ENCODE measurements around the gene KRT86.
A peak's percentile ranks its signal among the peaks of the same experiment; 100 is the strongest.
"Not testable (repeated sequence)": the region's sequence is repeated elsewhere in the genome, so short reads cannot be mapped to it uniquely, and the experiment has no call there.

Gene KRT86

DNA sequence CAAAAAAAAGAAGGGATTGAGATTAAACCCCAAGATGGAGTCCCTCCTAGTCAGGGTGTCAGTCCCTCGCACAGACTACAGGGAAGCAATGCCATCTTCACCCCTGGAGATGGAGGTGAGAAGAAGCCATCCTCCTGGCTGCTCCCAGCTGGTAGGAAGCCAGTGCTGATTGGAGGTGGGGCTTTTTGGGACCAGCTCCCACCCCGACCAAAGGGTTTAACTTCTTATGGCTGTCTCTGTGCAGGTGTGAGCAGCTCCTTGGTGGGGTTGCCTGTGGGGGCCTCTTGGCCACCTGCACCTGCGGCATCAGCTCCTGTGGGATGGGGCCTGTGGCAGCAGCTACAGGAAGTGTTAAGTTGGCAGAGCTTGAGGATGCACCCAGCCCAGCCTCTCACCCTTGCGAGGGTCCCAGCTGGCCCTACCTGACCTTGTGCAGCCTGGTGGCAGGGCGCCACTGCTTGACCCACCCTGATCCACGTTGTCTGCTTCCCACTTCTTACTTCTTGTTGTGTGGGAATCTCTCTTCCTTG is 3.8 kb upstream of the KRT86 start:
- DNase-seq: no peak

DNA sequence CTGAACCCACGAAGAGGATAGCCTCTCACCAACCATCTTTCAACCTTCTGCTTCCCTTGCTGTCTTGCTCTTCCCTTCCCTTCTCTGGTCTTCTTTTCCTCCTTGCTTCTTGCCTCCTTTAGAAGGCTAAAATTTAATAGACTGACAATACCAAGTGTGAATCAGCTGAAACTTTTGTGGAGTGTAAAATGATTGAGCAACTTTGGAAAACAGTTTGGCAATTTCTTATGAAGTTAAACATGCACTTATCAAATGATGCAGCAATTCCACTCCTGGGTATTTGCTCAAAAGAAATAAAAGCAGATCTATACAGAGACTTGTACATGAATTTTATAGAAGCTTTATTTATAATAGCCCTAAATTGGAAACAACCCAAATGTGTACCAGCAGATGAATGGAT is 3.3 kb upstream of the KRT86 start:
- DNase-seq: no peak

GRCh38 chr12:52275686-52276085 is 1.2 kb downstream of the KRT86 start:
- no peak for DNase-seq

DNA sequence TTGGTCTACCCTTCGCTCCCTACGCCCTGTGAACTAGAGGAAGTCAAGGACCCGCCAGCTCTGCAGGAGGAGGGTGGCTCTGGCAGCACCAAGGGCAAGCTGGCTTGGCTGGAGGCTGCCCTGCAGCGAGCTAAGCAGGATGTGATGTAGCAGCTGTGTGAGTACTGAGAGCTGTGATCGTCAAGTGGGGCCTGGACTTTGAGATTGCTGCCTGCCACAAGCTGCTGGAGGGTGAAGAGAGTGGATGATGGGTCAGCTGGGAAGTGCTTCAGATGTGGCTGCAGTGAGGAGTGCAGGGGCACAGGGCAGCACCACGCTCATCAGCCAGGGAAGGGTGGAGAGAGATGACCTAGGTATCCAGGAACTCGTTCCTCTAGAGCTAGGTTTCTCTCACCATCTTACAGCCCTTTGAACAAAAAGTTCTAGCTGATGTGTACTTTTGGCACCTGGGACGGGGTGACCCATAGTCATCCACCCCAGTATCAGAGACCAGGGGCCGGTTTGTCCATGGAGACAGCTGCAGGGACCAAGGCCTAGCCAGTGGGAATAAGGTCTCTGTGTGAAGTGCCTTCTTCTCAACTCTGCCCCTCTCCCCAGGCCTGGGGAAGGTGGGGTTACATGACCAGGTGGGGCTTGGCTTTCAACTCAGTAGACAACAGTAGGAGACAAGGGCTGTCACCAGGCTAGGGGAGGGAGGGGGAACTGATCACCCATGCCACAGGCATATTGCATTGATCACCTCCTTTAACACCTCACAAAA is 3.2 kb downstream of the KRT86 start:
- no peak for DNase-seq

DNA sequence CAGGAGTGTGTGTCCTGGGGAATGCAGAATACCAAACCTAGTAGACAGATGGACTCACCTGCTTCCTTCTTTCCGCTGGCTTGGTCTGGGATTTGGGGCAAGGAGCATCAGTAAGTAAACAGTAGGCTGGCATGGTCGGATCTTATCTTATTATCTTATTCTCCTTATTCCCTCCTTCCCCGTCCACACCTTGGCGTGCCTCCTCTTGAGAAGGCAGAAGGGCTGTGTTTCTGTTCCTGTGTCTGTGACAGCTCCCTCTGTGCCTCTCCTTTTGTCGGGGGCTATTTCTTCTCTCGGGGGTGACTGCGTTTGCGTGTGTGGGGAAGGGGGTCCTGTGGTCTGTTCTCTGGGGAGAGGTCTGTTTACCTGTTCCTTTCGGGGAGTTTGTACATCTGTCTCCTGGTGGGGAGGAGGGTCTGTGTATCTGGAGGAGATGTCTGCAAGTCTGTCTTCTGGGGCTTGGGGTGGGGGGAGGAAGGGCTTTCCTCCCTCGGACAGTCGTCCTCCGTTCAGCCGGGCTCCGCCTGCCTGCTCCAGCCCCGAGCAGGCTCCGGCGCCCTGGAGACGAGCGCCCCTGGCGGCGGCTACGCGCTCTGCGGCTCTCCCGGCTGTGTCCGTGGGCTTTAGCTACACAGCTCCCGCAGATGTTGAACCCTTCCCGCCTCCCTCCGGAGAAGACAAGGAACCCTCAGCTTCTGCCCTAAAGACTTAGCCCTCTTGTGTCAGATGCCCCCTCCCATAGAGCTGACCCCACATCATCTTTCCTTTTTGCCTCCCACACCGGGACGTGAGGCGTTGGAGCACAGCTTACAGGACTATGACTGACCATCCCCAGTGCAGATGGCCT is 4.4 kb downstream of the KRT86 start:
- peak; percentile 86 for DNase-seq

DNA sequence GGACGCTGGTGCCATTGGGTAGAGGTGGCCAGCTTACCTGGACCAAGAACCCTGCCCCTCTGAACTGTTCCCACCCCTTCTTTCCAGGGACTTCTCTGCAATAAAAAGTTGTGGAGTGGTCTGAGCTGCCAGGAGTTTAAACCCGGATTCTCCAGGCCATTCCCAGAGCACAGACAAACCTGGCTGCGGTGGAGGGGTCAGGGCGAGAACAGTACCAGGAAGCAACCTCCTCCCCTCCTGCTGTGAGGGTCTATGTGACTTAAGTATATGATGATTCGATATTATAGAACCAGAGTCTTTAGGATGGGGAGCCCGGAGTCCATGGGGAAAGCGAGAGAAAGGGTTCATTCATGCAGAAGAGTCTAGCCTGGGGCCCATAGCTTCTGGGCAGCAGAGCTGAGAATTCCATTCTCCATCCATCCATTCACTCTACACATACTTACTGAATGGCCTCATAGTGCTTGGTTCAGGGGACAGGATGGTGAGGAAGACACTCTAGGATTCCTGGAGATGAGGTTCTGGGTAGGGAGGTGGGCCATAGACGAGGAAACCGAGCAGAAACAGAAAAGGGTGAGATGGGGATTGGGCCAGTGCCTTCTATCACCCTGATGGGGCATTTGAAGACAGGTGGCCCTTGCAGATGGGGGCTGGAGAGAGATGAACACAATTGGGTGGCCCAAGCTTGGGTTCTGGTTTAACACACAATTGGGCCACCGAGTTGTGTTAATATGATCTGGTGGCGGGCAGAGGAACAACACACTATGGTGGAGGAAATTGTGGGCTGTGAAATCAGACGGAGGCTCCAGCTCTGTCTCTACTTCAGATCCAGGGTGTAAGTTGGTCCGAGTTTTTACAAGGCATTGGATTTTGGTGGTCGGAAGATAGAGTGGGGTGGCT is 5.2 kb downstream of the KRT86 start:
- DNase-seq: no peak

DNA sequence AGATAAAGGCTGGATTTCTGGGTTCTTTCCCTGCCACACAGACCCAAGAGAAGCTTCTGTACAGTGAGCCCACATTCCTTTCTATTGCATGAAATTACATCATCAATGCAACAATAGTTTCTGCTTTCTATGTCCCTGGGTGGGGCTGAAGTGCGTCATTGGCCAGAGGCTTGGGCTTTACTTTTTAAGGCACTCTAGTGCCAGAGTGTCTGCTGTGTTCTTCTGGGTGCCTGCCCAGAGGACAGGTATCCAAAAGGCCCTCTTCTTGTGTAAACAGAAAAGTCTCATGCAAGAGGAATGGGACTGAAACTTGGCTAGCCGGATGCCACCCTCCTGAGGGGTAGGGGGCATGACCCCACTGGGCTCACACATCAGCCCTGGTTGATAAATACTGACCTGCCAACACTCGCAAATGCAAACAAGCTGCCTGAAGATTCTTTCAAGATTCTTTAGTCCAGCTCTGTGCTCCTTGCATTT is 5.9 kb downstream of the KRT86 start:
- no peak for DNase-seq

DNA sequence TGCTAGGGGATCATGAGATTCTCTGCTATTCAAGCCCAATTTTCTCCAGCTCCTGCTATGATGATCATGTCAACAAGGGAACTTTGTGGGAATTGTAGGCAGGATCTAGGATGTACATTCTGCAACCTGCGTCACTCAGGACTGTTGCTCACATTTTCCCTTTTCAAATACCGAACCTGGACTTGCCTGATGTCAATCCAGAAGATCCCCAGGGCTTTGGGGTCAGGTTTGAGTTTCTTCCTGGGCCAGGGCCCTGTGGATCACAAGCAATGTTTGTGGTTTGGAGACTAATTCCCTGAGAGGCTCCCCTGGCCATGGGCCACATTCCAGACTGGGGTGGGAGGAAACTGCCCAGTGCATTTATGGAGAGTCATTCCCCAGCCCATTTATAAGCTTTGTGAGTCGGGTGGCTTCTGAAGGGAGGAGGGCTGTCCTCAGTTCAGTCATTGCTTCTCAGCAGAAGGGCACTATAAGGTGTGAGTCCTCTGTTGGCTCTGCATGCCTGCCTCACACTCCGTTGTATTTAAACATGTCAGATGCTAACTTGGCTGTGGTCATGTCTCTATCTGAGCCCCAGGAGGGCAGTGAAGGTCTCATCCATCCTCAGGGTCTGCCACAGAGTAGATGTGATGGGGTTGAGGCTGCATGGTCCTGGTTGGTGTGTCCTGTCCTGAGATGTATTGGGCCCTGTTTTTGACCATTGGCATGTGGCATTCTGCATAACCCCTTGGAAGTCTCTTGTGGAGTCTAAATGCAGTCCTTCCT is 6.5 kb downstream of the KRT86 start:
- no peak for DNase-seq

DNA sequence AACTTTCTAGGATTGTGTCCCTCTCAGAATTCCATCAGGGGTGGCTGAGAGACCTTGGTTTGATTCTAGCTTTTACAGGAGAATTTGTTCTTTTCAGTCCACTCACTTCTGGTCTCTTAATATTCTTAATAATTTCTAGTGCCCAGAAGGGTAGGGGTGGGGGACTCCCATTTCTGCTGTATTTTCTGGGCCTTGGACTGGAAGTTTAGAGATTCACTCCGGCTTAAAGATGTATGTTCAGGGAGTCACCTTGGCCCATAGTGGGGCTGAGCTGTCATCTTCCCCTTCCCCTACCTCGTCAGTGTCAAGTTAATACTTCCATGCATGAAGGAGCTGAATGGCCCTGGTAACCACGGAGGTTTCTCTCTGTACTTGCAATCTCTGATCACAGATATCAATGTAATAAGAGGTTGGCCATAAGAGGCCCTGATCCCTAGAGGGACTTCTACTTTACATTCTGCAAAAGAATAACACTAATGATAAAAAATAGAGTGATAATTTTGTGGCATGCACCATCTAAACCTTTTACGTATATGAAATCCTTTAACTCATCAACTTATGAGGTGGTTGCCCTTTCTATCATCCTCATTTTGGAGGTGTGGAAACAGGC is 10.2 kb downstream of the KRT86 start:
- no peak for DNase-seq

DNA sequence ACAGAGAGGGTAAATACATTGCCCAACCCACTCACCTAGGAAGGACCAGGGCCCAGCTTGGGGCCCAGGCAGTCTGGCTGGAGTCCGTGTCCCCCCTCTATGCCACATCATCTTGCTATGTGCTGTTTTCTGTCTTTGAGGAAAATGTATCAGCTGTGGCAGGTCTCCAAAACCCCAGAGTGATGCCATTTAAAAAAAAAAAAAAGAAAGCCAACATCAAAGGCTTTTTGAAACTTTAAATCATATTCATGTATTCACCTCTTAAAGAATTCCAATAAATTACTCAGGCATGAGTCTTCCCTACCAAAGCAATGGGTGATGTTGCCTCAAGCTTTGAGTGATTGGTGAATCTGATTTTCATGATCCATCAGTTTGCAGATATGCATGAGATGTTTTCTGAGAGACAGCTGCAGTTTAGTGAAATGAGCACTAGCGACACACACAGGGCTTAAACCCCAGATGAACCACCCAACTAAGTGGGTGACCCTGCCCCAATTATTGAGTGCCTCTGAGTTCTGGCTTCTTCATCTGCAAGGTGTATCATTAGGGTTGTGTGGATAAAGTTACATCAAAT is 10.8 kb downstream of the KRT86 start:
- DNase-seq: no peak

DNA sequence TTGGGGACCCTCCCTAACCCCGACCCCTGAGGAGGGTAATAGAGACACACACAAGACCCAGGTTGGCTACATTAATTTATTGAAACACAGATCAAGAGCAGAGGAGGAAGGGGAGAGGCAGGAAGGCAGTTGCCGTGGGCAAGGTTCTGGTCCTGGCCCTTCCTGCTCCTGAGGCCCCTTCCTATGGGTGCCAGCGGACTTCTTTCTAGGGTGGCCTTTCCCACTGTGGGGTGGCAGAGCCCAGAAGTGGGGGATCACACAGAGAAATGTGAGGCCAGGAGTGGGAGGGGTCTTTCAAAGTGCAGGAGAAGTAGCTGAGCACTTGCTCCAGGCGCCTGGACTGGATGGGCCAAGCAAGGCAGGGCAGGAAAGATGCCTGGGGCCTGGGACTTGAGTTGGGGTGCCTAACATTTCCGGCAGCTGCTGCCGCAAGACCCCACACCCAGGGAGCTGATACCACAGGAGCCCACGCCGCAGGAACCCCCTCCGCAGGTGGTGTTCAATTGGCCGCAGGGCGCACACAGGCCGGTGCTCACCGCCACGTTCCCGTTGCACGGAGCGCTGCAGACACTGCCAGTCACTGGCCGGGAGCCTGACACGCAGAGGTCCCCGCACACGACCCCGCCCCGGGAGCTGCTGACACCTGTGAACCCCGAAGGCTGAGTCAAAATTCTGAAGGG is 11.5 kb downstream of the KRT86 start:
- no peak for DNase-seq

DNA sequence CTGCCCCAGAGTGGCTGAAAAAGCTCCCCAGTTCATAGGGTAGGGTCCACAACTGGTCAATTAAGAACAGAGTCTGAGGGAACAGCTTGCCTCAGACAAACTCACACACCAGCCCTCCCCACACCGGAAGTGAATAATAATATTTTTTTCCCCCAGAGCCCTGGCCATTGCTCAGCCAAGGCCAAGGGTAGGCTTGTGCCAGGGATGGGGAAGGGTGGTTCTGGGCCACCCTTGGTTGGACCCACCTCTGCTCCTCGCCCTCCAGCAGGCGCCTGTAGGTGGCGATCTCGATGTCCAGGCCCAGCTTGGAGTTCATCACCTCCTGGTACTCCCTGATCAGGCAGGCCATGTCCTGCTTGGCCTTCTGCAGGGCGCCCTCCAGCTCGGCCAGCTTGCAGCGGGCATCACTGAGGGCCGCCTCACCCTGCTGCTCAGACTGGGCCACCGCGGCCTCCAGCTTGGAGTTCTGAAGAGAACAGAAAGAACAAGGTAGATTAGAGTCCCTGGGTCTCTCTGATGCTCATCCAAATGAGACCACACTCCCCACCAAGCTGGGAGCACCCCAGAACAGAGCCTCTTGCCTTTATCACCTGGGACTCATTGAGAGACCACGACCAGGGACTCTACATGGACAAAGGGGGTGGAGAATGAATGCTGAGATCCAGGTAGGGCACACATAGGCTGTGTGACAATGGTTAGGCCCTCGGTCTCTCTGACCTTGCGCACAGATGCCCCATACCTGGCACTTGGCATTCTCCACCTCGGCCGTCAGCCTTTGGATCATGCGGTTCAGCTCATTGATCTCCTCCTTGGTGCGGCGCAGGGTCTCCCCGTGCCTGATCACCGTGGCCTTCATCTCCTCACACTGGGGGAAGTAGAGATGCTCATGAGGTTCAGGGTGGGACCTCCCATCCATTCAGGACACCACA is 12.7 kb downstream of the KRT86 start:
- not testable (repeated sequence) for DNase-seq

GRCh38 chr12:52287816-52288805 is 13.7 kb downstream of the KRT86 start:
- DNase-seq: not testable (repeated sequence)

DNA sequence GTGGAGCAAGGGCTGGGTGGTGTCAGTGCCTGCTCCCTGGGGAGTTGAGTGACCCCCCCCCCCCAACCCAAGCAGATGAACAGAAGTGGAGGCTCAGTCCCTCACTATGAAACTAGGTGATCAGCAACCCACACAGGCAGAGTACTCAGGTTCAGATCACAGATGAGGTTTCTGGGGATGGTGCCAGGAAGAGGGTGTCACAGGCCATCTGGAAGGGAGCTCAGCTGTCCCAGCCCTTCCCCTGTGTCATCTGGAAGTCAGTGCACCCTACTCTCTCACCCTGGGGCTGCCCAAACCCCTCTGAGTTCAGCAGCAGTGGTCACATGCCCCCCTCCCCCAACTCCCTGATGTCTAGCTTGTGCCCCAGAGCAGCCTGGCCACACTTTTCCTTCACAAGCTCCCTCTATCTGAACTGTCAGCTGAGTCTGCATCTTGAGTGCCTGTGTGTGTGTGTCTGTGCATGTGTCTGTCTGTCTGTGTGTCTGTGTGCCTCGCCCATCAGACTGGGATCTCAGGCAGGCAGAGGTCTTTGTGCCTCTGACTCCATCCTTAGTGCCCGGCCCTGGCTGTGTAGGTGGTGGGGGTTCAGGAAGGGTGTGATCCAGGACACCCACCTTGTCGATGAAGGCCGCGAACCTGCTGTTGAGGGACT is 16.2 kb downstream of the KRT86 start:
- not testable (repeated sequence) for DNase-seq

- DNase-seq: no peak
Observed at GRCh38 chr12:52291267-52291935, 17.0 kb downstream of the KRT86 start, which contains the start of gene KRT81. Gene KRT81, minus strand, starts transcription at chr12:52291534. Its CDS starts 69 bp downstream, at chr12:52291465.

DNA sequence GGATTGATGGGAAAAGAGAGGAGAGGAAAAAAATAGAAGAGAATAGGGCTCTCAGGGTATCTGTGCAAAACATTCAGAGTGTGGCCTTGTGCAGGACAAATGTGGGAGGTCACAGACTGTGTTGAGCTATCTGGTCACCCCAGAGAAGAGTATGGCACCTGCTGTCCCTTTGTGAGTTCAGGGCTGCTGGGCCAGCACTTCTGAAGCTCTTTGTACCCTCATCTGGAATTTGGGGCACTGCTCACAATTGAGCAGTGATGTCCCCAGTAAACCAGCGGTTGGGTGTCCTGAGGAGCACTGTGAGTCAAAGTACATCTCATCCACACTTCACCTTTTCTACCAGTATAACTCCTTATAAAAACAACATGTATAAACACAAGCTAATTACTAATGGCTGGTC is 19.5 kb downstream of the KRT86 start:
- no peak for DNase-seq

- no peak for DNase-seq
Observed at GRCh38 chr12:52294803-52295202, 20.4 kb downstream of the KRT86 start.
